Transverse colon (tissue), 4 donors: ENCODE results near the gene IPO4.

Experiments used
- POLR2A ChIP-seq: fragments of 450-650 bp; IDR thresholded peaks from one replicate; pipeline ENCODE4 v1.6.1; 2016; ENCODE audit warnings: antibody characterized with exemption, mild to moderate bottlenecking, moderate library complexity
- POLR2AphosphoS5 ChIP-seq, 3 donors: sonication (generic); formaldehyde crosslinking; IDR thresholded peaks; one replicate each; pipeline ENCODE4 v1.6.1; 2016; ENCODE audit warnings: antibody characterized with exemption in 3 of 3
- TF ChIP-seq, protein P1 (sequence below), 5 experiments: fragments of 200-600 bp in 3 of 5; fragments of 450-650 bp in 2 of 5; sonication (generic) in 3 of 5; IDR thresholded peaks; 1 replicate in 2 of 5; 2 replicates in 3 of 5; pipeline ENCODE4 v1.5.1; 2016 to 2017; ENCODE audit warnings: antibody characterized with exemption in 5 of 5, inconsistent platforms in 3 of 5, mild to moderate bottlenecking in 2 of 5, moderate library complexity in 1 of 5

DNA sequence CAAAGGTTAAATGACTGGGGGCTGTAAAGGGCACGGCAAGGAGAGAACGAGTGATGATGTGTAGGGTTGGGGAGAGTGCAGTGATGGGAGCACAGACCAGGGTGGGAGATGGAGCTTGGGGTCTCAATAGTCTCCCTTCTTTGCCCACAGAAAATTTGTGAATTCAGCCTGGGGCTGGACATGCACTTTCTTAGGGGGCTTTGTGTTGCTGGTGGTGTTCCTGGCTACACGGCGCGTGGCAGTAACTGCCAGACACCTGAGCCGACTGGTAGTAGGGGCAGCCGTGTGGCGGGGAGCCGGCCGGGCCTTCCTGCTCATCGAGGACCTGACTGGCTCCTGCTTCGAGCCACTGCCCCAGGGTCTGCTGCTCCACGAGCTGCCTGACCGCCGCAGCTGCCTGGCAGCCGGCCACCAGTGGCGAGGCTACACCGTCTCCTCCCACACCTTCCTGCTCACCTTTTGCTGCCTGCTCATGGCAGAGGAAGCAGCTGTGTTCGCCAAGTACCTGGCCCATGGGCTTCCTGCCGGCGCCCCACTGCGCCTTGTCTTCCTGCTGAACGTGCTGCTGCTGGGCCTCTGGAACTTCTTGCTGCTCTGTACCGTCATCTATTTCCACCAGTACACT lies 56.4 kb downstream of the IPO4 start:
- TF ChIP-seq POLR2AphosphoS5 (IDR thresholded peaks at IDR 0.05), result no peak
- TF ChIP-seq, protein P1, sequence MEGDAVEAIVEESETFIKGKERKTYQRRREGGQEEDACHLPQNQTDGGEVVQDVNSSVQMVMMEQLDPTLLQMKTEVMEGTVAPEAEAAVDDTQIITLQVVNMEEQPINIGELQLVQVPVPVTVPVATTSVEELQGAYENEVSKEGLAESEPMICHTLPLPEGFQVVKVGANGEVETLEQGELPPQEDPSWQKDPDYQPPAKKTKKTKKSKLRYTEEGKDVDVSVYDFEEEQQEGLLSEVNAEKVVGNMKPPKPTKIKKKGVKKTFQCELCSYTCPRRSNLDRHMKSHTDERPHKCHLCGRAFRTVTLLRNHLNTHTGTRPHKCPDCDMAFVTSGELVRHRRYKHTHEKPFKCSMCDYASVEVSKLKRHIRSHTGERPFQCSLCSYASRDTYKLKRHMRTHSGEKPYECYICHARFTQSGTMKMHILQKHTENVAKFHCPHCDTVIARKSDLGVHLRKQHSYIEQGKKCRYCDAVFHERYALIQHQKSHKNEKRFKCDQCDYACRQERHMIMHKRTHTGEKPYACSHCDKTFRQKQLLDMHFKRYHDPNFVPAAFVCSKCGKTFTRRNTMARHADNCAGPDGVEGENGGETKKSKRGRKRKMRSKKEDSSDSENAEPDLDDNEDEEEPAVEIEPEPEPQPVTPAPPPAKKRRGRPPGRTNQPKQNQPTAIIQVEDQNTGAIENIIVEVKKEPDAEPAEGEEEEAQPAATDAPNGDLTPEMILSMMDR (IDR thresholded peaks at IDR 0.05), result no peak
- no peak for TF ChIP-seq POLR2A
